ENCODE data around the gene NUCB2. TPM values are rescaled to one million over a fixed set of nuclear protein-coding genes. Genes with fewer than 3 reads are reported as not detected.

The NUCB2 gene
- total and polyA plus RNA-seq, 9 donors = 37.9 to 74.1 (median 45.2) TPM

- H3K27me3 ChIP-seq (ENCODE audit: control insufficient read depth, insufficient read depth, low read length) = no peaks in the 10 kb centered on the region
- DNase-seq = no peak
- H3K4me1 ChIP-seq (ENCODE audit: control insufficient read depth, insufficient read depth, low read length) = no peaks in the 10 kb centered on the region
- 67% methylated on average over 1 of the region's 2 CpGs for WGBS (ENCODE audit: insufficient coverage)
- H3K27ac ChIP-seq (ENCODE audit: low read length) = no peak overlapping the region
- peaks cover 8% of the 10 kb centered on the region for H3K9me3 ChIP-seq (replicated peaks; ENCODE audit: control insufficient read depth, low read depth, low read length)
- peaks cover 5% of the 10 kb centered on the region for H3K36me3 ChIP-seq (ENCODE audit: control insufficient read depth, insufficient read depth, low read length)
- no peak overlapping the region for H3K4me3 ChIP-seq (ENCODE audit: low read length)
These were observed 102.1 kb downstream of the NUCB2 start for GRCh38 chr11:17378655-17379054.

- Histone ChIP-seq H3K36me3 (ENCODE audit: control insufficient read depth, insufficient read depth, low read length) (peaks cover 5% of the 10 kb centered on the region), H3K27me3 (ENCODE audit: control insufficient read depth, insufficient read depth, low read length) (no peaks in the 10 kb centered on the region), H3K27ac (ENCODE audit: low read length) (no peak overlapping the region), H3K9me3 (replicated peaks; ENCODE audit: control insufficient read depth, low read depth, low read length) (peaks cover 2% of the 10 kb centered on the region), H3K4me3 (ENCODE audit: low read length) (no peak overlapping the region), H3K4me1 (ENCODE audit: control insufficient read depth, insufficient read depth, low read length) (peaks cover 5% of the 10 kb centered on the region)
- DNase-seq = no peak
- 72% methylated on average over 3 of the region's 7 CpGs for WGBS (ENCODE audit: insufficient coverage)
These were observed 103.0 kb downstream of the NUCB2 start for GRCh38 chr11:17379383-17380180.

GRCh38 chr11:17381156-17381555, 104.6 kb downstream of the NUCB2 start:
- H3K27me3 ChIP-seq (ENCODE audit: control insufficient read depth, insufficient read depth, low read length) = no peaks in the 10 kb centered on the region
- H3K4me3 ChIP-seq (ENCODE audit: low read length) = no peak overlapping the region
- H3K27ac ChIP-seq (ENCODE audit: low read length) = no peak overlapping the region
- peaks cover 5% of the 10 kb centered on the region for H3K36me3 ChIP-seq (ENCODE audit: control insufficient read depth, insufficient read depth, low read length)
- H3K9me3 ChIP-seq (replicated peaks; ENCODE audit: control insufficient read depth, low read depth, low read length) = no peaks in the 10 kb centered on the region
- H3K4me1 ChIP-seq (ENCODE audit: control insufficient read depth, insufficient read depth, low read length) = peaks cover 12% of the 10 kb centered on the region
- WGBS (ENCODE audit: insufficient coverage) = 31% methylated on average over 2 of the region's 4 CpGs
- DNase-seq = no peak

Other genes starting within 250 kb of the NUCB2 start
- 1,791 TPM for gene RPS13, start 199.1 kb upstream of the NUCB2 start, total RNA-seq
- gene RPS13, start 199.1 kb upstream of the NUCB2 start, polyA plus RNA-seq (ENCODE audit: insufficient read depth in 1 of 8, insufficient read length in 8 of 8, low replicate concordance in 1 of 8) = 1,000 to 10,000 TPM; 1,822 to 2,263 (median 1,951) TPM
- 33.9 TPM for gene PIK3C2A, start 68.8 kb upstream of the NUCB2 start, total RNA-seq
- gene PIK3C2A, start 68.8 kb upstream of the NUCB2 start, polyA plus RNA-seq (ENCODE audit: insufficient read depth in 1 of 8, insufficient read length in 8 of 8, low replicate concordance in 1 of 8) = 10 to 100 TPM; 11.7 to 28.3 (median 18.6) TPM
- 0.44 TPM for gene NCR3LG1, start 75.1 kb downstream of the NUCB2 start, total RNA-seq
- under 1 TPM; 0.31 to 0.96 (median 0.36) TPM for gene NCR3LG1, start 75.1 kb downstream of the NUCB2 start, polyA plus RNA-seq (ENCODE audit: insufficient read depth in 1 of 8, insufficient read length in 8 of 8, low replicate concordance in 1 of 8)
- 12.9 TPM for gene KCNJ11, start 111.9 kb downstream of the NUCB2 start, total RNA-seq
- 10 to 100 TPM; 13.8 to 23.5 (median 18.6) TPM for gene KCNJ11, start 111.9 kb downstream of the NUCB2 start, polyA plus RNA-seq (ENCODE audit: insufficient read depth in 1 of 8, insufficient read length in 8 of 8, low replicate concordance in 1 of 8)
- gene ABCC8, start 200.1 kb downstream of the NUCB2 start, total RNA-seq = 1.3 TPM
- 1 to 10 TPM; 1.6 to 4.1 (median 2.7) TPM for gene ABCC8, start 200.1 kb downstream of the NUCB2 start, polyA plus RNA-seq (ENCODE audit: insufficient read depth in 1 of 8, insufficient read length in 8 of 8, low replicate concordance in 1 of 8)

All from muscle of leg (tissue), 11 donors.